GM23338 (cell line): ENCODE results near the gene RRP12.

Experiments used
- EZH2 ChIP-seq: fragments of 200-600 bp; sonication (generic); IDR thresholded peaks from one replicate; pipeline ENCODE4 v1.8.0; 2017; ENCODE audit warnings: antibody characterized with exemption, mild to moderate bottlenecking, low read depth; ENCODE audit not compliant: unreplicated experiment
- EZH2phosphoT487 ChIP-seq: fragments of 200-600 bp; sonication (generic); IDR thresholded peaks from one replicate; pipeline ENCODE4 v1.8.1; 2018; ENCODE audit warnings: antibody characterized with exemption; ENCODE audit not compliant: unreplicated experiment
- POLR2AphosphoS5 ChIP-seq: IDR thresholded peaks from 2 replicates; pipeline ENCODE4 v1.6.1; 2016; ENCODE audit warnings: antibody characterized with exemption, low read depth
- TF ChIP-seq, protein P1 (sequence below), 2 experiments: fragments of 200-600 bp in 1 of 2; sonication (generic) in 1 of 2; conservative IDR thresholded peaks; 2 replicates each; pipeline versions ENCODE4 v1.5.1 to v1.6.1; 2016 to 2017; ENCODE audit warnings: antibody characterized with exemption in 2 of 2, low read depth in 2 of 2, mild to moderate bottlenecking in 2 of 2, moderate library complexity in 1 of 2
- TF ChIP-seq, protein P2 (sequence below): IDR thresholded peaks from one replicate; pipeline ENCODE4 v1.6.1; 2018; ENCODE audit warnings: antibody characterized with exemption; ENCODE audit not compliant: unreplicated experiment

- TF ChIP-seq, protein P1, sequence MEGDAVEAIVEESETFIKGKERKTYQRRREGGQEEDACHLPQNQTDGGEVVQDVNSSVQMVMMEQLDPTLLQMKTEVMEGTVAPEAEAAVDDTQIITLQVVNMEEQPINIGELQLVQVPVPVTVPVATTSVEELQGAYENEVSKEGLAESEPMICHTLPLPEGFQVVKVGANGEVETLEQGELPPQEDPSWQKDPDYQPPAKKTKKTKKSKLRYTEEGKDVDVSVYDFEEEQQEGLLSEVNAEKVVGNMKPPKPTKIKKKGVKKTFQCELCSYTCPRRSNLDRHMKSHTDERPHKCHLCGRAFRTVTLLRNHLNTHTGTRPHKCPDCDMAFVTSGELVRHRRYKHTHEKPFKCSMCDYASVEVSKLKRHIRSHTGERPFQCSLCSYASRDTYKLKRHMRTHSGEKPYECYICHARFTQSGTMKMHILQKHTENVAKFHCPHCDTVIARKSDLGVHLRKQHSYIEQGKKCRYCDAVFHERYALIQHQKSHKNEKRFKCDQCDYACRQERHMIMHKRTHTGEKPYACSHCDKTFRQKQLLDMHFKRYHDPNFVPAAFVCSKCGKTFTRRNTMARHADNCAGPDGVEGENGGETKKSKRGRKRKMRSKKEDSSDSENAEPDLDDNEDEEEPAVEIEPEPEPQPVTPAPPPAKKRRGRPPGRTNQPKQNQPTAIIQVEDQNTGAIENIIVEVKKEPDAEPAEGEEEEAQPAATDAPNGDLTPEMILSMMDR (conservative IDR thresholded peaks at IDR 0.05; ENCODE audit: low read depth in 2 of 2), result no peak
- TF ChIP-seq POLR2AphosphoS5 (no peak), EZH2 (no peak), EZH2phosphoT487 (no peak)
- TF ChIP-seq, protein P2, sequence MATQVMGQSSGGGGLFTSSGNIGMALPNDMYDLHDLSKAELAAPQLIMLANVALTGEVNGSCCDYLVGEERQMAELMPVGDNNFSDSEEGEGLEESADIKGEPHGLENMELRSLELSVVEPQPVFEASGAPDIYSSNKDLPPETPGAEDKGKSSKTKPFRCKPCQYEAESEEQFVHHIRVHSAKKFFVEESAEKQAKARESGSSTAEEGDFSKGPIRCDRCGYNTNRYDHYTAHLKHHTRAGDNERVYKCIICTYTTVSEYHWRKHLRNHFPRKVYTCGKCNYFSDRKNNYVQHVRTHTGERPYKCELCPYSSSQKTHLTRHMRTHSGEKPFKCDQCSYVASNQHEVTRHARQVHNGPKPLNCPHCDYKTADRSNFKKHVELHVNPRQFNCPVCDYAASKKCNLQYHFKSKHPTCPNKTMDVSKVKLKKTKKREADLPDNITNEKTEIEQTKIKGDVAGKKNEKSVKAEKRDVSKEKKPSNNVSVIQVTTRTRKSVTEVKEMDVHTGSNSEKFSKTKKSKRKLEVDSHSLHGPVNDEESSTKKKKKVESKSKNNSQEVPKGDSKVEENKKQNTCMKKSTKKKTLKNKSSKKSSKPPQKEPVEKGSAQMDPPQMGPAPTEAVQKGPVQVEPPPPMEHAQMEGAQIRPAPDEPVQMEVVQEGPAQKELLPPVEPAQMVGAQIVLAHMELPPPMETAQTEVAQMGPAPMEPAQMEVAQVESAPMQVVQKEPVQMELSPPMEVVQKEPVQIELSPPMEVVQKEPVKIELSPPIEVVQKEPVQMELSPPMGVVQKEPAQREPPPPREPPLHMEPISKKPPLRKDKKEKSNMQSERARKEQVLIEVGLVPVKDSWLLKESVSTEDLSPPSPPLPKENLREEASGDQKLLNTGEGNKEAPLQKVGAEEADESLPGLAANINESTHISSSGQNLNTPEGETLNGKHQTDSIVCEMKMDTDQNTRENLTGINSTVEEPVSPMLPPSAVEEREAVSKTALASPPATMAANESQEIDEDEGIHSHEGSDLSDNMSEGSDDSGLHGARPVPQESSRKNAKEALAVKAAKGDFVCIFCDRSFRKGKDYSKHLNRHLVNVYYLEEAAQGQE, result no peak
Measured at GRCh38 chr10:97353945-97354344, 47.2 kb downstream of the RRP12 start.
